Tongue (tissue), 2 donors: ENCODE measurements around the gene SVEP1. TPM values are rescaled to one million over a fixed set of nuclear protein-coding genes. Genes with fewer than 3 reads are reported as not detected.

Experiments used
- DNase-seq: peaks from one replicate; pipeline ENCODE4 v3.0.0-alpha.2; 2015
- total RNA-seq: library from RNA; depleted of rRNA; stranded (reverse); fragments of >200 nt; gene quantifications from one replicate; pipeline ENCODE4 v1.2.3, GENCODE V29; 2014

Gene SVEP1
- total RNA-seq, 1 donor from 2014 or later = 26.4 TPM

- DNase-seq = no peak
Observed at GRCh38 chr9:110521206-110521605, 58.3 kb downstream of the SVEP1 start.

- DNase-seq = peak; percentile 17
Observed at GRCh38 chr9:110520120-110520701, 59.3 kb downstream of the SVEP1 start.

GRCh38 chr9:110517483-110517882 is 62.1 kb downstream of the SVEP1 start:
- DNase-seq = no peak

GRCh38 chr9:110514897-110515296 is 64.6 kb downstream of the SVEP1 start:
- DNase-seq = no peak

- no peak for DNase-seq
Observed at GRCh38 chr9:110512817-110513216, 66.7 kb downstream of the SVEP1 start.

- no peak for DNase-seq
Observed at GRCh38 chr9:110509792-110510191, 69.7 kb downstream of the SVEP1 start.

- no peak for DNase-seq
Observed at GRCh38 chr9:110502842-110503241, 76.7 kb downstream of the SVEP1 start.

GRCh38 chr9:110499608-110500007 is 79.9 kb downstream of the SVEP1 start:
- DNase-seq = no peak

- no peak for DNase-seq
Observed at GRCh38 chr9:110487196-110487595, 92.3 kb downstream of the SVEP1 start.

- DNase-seq = no peak
Observed at GRCh38 chr9:110486218-110486617, 93.3 kb downstream of the SVEP1 start.

- DNase-seq = no peak
Observed at GRCh38 chr9:110479481-110479880, 100.1 kb downstream of the SVEP1 start.

GRCh38 chr9:110476251-110476650 is 103.3 kb downstream of the SVEP1 start:
- no peak for DNase-seq

- DNase-seq = no peak
Observed at GRCh38 chr9:110472111-110472510, 107.4 kb downstream of the SVEP1 start.

- DNase-seq = no peak
Observed at GRCh38 chr9:110468950-110469349, 110.6 kb downstream of the SVEP1 start.

- no peak for DNase-seq
Observed at GRCh38 chr9:110465190-110465589, 114.4 kb downstream of the SVEP1 start.

- no peak for DNase-seq
Observed at GRCh38 chr9:110464321-110464720, 115.2 kb downstream of the SVEP1 start.

- no peak for DNase-seq
Observed at GRCh38 chr9:110463499-110463898, 116.0 kb downstream of the SVEP1 start.

- DNase-seq = no peak
Observed at GRCh38 chr9:110457245-110457644, 122.3 kb downstream of the SVEP1 start.

- DNase-seq = no peak
Observed at GRCh38 chr9:110456681-110457080, 122.9 kb downstream of the SVEP1 start.

- no peak for DNase-seq
Observed at GRCh38 chr9:110455860-110456259, 123.7 kb downstream of the SVEP1 start.

GRCh38 chr9:110452227-110452801 is 127.2 kb downstream of the SVEP1 start:
- DNase-seq = peak; percentile 20

GRCh38 chr9:110451726-110452125 is 127.8 kb downstream of the SVEP1 start:
- peak; percentile 12 for DNase-seq

GRCh38 chr9:110447476-110447875 is 132.1 kb downstream of the SVEP1 start:
- DNase-seq = no peak

- DNase-seq = no peak
Observed at GRCh38 chr9:110446171-110446570, 133.4 kb downstream of the SVEP1 start.

- DNase-seq = no peak
Observed at GRCh38 chr9:110444911-110445310, 134.6 kb downstream of the SVEP1 start.
